Astrocyte (in vitro differentiated cells and primary cell): Measurements from ENCODE around the gene CDK6. TPM values are rescaled to one million over a fixed set of nuclear protein-coding genes. Genes with fewer than 3 reads are reported as not detected.

Experiments used
- DNase-seq: peaks from one replicate; pipeline ENCODE4 v3.0.0-alpha.2; 2010; ENCODE audit warnings: low read depth
- FAIRE-seq: peaks from 2 replicates; lab custom pipeline; 2011; peaks lifted over from hg19 to GRCh38; lab: Jason Lieb, UNC
- H2AFZ ChIP-seq: 2 replicates; pipeline ENCODE4 v1.6.0; 2012; ENCODE audit warnings: low read depth, low read length, inconsistent platforms
- H3K27ac ChIP-seq: 2 replicates; pipeline ENCODE4 v1.5.1; 2011; ENCODE audit warnings: low read depth, low read length, inconsistent platforms
- H3K27me3 ChIP-seq: 2 replicates; pipeline ENCODE4 v1.6.0; 2011; ENCODE audit warnings: low read length, inconsistent platforms; ENCODE audit not compliant: insufficient read depth
- H3K36me3 ChIP-seq: 2 replicates; pipeline ENCODE4 v1.5.1; 2011; ENCODE audit warnings: low read length, inconsistent platforms; ENCODE audit not compliant: insufficient read depth
- H3K4me1 ChIP-seq: 2 replicates; pipeline ENCODE4 v1.5.1; 2011; ENCODE audit warnings: low read length, inconsistent platforms; ENCODE audit not compliant: insufficient read depth
- H3K4me2 ChIP-seq: 2 replicates; pipeline ENCODE4 v1.6.0; 2012; ENCODE audit warnings: low read length, inconsistent platforms
- H3K4me3 ChIP-seq: 2 replicates; pipeline ENCODE4 v1.5.1; 2011; ENCODE audit warnings: low read depth, mild to moderate bottlenecking, low read length, inconsistent platforms; ENCODE audit not compliant: insufficient read depth
- H3K79me2 ChIP-seq: 2 replicates; pipeline ENCODE4 v1.6.0; 2012; ENCODE audit warnings: mild to moderate bottlenecking, low read length, inconsistent platforms; ENCODE audit not compliant: insufficient read depth
- H3K9ac ChIP-seq: 2 replicates; pipeline ENCODE4 v1.6.0; 2012; ENCODE audit warnings: mild to moderate bottlenecking, low read length, inconsistent platforms
- H3K9me3 ChIP-seq: 2 replicates; pipeline ENCODE4 v1.5.1; 2012; ENCODE audit warnings: low read depth, mild to moderate bottlenecking, low read length, inconsistent platforms; ENCODE audit not compliant: insufficient read depth
- H4K20me1 ChIP-seq: 2 replicates; pipeline ENCODE4 v1.6.0; 2012; ENCODE audit warnings: low read length, inconsistent platforms; ENCODE audit not compliant: insufficient read depth
- H3K27ac Mint-ChIP-seq: one replicate; pipeline ENCODE4 v1.8.0; 2021; ENCODE audit warnings: mild to moderate bottlenecking, mixed read lengths; ENCODE audit not compliant: unreplicated experiment
- H3K27me3 Mint-ChIP-seq: one replicate; pipeline ENCODE4 v1.8.0; 2021; ENCODE audit warnings: low read depth, mixed read lengths; ENCODE audit not compliant: unreplicated experiment
- H3K36me3 Mint-ChIP-seq: one replicate; pipeline ENCODE4 v1.8.0; 2021; ENCODE audit warnings: low read depth, mixed read lengths; ENCODE audit not compliant: unreplicated experiment
- H3K4me1 Mint-ChIP-seq: one replicate; pipeline ENCODE4 v1.8.0; 2021; ENCODE audit warnings: low read depth, mixed read lengths; ENCODE audit not compliant: unreplicated experiment
- H3K4me3 Mint-ChIP-seq: one replicate; pipeline ENCODE4 v1.8.0; 2021; ENCODE audit warnings: mild to moderate bottlenecking, moderate library complexity, mixed read lengths; ENCODE audit not compliant: unreplicated experiment
- H3K9me3 Mint-ChIP-seq: one replicate; pipeline ENCODE4 v1.8.0; 2021; ENCODE audit warnings: mild to moderate bottlenecking, mixed read lengths; ENCODE audit not compliant: unreplicated experiment
- EZH2 ChIP-seq: IDR thresholded peaks from 2 replicates; pipeline ENCODE4 v1.6.1; 2012; ENCODE audit warnings: mild to moderate bottlenecking, low read length, inconsistent platforms; ENCODE audit not compliant: insufficient read depth
- total RNA-seq: library from RNA; stranded (reverse); gene quantifications from 2 replicates; pipeline ENCODE4 v1.2.1, GENCODE V29; 2021
- TF ChIP-seq, protein P1 (sequence below): IDR thresholded peaks from 2 replicates; pipeline ENCODE4 v1.5.1; 2011; ENCODE audit warnings: low read depth, mild to moderate bottlenecking, inconsistent platforms, low read length, moderate library complexity; ENCODE audit not compliant: insufficient read depth

Gene CDK6
- total RNA-seq, 1 donor from 2014 or later: 160 TPM

DNA sequence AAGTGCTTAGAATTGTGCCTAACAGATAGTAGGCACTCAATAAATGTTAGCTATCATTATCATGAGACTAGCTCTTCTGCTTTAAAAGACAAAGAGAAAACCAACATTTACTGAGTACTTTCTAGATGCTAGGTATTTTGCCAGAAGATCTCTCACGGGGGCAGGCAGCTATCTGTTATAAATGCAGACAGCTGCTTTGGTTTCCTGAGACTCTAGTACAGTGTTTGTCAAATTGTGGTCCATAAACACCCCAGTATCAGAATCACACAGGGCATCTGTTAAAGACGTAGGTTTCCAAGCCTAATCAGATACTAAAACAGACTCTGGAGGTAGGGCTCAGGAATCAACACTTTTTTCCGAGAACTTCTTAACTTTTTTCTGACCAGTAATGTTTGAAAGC is 260.1 kb downstream of the CDK6 start:
- Mint-ChIP-seq H3K9me3 (no peaks in the 10 kb centered on the region), H3K4me1 (no peaks in the 10 kb centered on the region), H3K4me3 (no peak overlapping the region), H3K27ac (no peak overlapping the region), H3K36me3 (peaks cover 3% of the 10 kb centered on the region), H3K27me3 (no peaks in the 10 kb centered on the region)
- no peaks in the 10 kb centered on the region for H3K4me1 ChIP-seq
- no peak overlapping the region for H3K4me2 ChIP-seq
- peaks cover 45% of the 10 kb centered on the region for H3K36me3 ChIP-seq
- DNase-seq (no peak), FAIRE-seq (no peak)
- peaks cover 9% of the 10 kb centered on the region for H4K20me1 ChIP-seq
- H3K79me2 ChIP-seq: peaks cover 27% of the 10 kb centered on the region
- no peaks in the 10 kb centered on the region for H3K9me3 ChIP-seq
- H3K4me3 ChIP-seq: no peak overlapping the region
- H2AFZ ChIP-seq: no peak overlapping the region
- H3K9ac ChIP-seq: no peak overlapping the region
- no peak for TF ChIP-seq EZH2
- TF ChIP-seq, protein P1, sequence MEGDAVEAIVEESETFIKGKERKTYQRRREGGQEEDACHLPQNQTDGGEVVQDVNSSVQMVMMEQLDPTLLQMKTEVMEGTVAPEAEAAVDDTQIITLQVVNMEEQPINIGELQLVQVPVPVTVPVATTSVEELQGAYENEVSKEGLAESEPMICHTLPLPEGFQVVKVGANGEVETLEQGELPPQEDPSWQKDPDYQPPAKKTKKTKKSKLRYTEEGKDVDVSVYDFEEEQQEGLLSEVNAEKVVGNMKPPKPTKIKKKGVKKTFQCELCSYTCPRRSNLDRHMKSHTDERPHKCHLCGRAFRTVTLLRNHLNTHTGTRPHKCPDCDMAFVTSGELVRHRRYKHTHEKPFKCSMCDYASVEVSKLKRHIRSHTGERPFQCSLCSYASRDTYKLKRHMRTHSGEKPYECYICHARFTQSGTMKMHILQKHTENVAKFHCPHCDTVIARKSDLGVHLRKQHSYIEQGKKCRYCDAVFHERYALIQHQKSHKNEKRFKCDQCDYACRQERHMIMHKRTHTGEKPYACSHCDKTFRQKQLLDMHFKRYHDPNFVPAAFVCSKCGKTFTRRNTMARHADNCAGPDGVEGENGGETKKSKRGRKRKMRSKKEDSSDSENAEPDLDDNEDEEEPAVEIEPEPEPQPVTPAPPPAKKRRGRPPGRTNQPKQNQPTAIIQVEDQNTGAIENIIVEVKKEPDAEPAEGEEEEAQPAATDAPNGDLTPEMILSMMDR: no peak
- H3K27me3 ChIP-seq: no peaks in the 10 kb centered on the region
- no peak overlapping the region for H3K27ac ChIP-seq

- Histone ChIP-seq H3K36me3 (peaks cover 19% of the 10 kb centered on the region), H3K27me3 (no peaks in the 10 kb centered on the region), H3K27ac (no peak overlapping the region), H4K20me1 (no peaks in the 10 kb centered on the region), H3K79me2 (peaks cover 2% of the 10 kb centered on the region), H3K9ac (no peak overlapping the region), H2AFZ (no peak overlapping the region), H3K4me2 (no peak overlapping the region), H3K4me3 (no peak overlapping the region), H3K9me3 (no peaks in the 10 kb centered on the region), H3K4me1 (peaks cover 3% of the 10 kb centered on the region)
- H3K9me3 Mint-ChIP-seq: no peaks in the 10 kb centered on the region
- no peaks in the 10 kb centered on the region for H3K27me3 Mint-ChIP-seq
- H3K4me3 Mint-ChIP-seq: no peak overlapping the region
- peaks cover 4% of the 10 kb centered on the region for H3K36me3 Mint-ChIP-seq
- DNase-seq (no peak), FAIRE-seq (no peak)
- no peak overlapping the region for H3K27ac Mint-ChIP-seq
- TF ChIP-seq EZH2: no peak
- TF ChIP-seq, protein P1: no peak
- no peaks in the 10 kb centered on the region for H3K4me1 Mint-ChIP-seq
Observed at GRCh38 chr7:92569137-92569536, 267.2 kb downstream of the CDK6 start.

DNA sequence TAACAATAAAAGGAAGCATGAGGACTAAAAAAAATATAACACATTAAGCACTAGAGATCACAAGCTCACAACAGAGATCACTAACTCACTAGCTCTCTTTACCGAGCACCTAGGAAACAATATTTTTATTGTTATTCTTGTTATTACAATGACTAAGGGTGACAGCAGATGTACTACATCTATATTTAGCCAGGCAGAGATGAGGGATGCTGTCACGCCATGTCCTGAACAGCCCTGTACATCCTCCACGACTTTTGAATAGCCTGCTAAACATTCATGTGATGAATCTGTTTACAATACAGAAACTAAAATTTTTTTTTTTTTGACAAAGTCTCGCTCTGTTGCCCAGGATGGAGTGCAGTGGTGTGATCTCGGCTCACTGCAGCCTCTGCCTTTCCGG is 268.9 kb downstream of the CDK6 start:
- H3K79me2 ChIP-seq: peaks cover 2% of the 10 kb centered on the region
- peak overlapping the region; percentile 82 for H3K27ac ChIP-seq
- no peak overlapping the region for H3K4me3 ChIP-seq
- Mint-ChIP-seq H3K9me3 (no peaks in the 10 kb centered on the region), H3K4me1 (peaks cover 11% of the 10 kb centered on the region), H3K27me3 (no peaks in the 10 kb centered on the region), H3K4me3 (no peak overlapping the region), H3K27ac (no peak overlapping the region), H3K36me3 (peaks cover 2% of the 10 kb centered on the region)
- peak overlapping the region; percentile 49 for H3K4me2 ChIP-seq
- FAIRE-seq (no peak), DNase-seq (no peak)
- H2AFZ ChIP-seq: no peak overlapping the region
- no peaks in the 10 kb centered on the region for H3K9me3 ChIP-seq
- H3K36me3 ChIP-seq: peaks cover 27% of the 10 kb centered on the region
- peak overlapping the region; percentile 42 for H3K9ac ChIP-seq
- TF ChIP-seq, protein P1: no peak
- no peak for TF ChIP-seq EZH2
- no peaks in the 10 kb centered on the region for H4K20me1 ChIP-seq
- H3K27me3 ChIP-seq: no peaks in the 10 kb centered on the region
- peaks cover 6% of the 10 kb centered on the region for H3K4me1 ChIP-seq
